Gastroesophageal sphincter (tissue), 4 donors: Measurements from ENCODE around the gene APOA4. TPM values are rescaled to one million over a fixed set of nuclear protein-coding genes. Genes with fewer than 3 reads are reported as not detected.

ENCODE experiments used
- ATAC-seq: fragments of 150-250 bp; one replicate; pipeline ENCODE4 v1.9.1; 2016; ENCODE audit warnings: mild to moderate bottlenecking, moderate library complexity
- H3K27ac ChIP-seq, 4 donors: fragments of 200-600 bp; sonication (generic) in 3 of 4; 1 replicate in 3 of 4; 2 replicates in 1 of 4; pipeline ENCODE4 v1.5.1; 2016 to 2019
- H3K27me3 ChIP-seq: fragments of 200-600 bp; sonication (generic); one replicate; pipeline ENCODE4 v1.5.1; 2019
- H3K36me3 ChIP-seq, 2 donors: fragments of 200-600 bp; sonication (generic); one replicate each; pipeline ENCODE4 v1.5.1; 2019; ENCODE audit warnings: control low read depth in 1 of 2
- H3K4me1 ChIP-seq, 3 donors: fragments of 200-600 bp; sonication (generic); 1 replicate in 2 of 3; 2 replicates in 1 of 3; pipeline ENCODE4 v1.5.1; 2016 to 2019; ENCODE audit warnings: control low read depth in 2 of 3
- H3K4me3 ChIP-seq, 2 donors: fragments of 200-600 bp; sonication (generic); one replicate each; pipeline ENCODE4 v1.5.1; 2019; ENCODE audit warnings: mild to moderate bottlenecking in 1 of 2, moderate library complexity in 1 of 2
- H3K9me3 ChIP-seq, 3 donors: fragments of 200-600 bp; sonication (generic); one replicate each; pipeline ENCODE4 v1.5.1; 2017 to 2019; ENCODE audit warnings: control low read depth in 2 of 3
- EP300 ChIP-seq: sonication (generic); formaldehyde crosslinking; IDR thresholded peaks from one replicate; pipeline ENCODE4 v1.6.1; 2017; ENCODE audit warnings: antibody characterized with exemption, mild to moderate bottlenecking
- POLR2A ChIP-seq, 2 donors: fragments of 450-650 bp; IDR thresholded peaks; one replicate each; pipeline ENCODE4 v1.6.1; 2017; ENCODE audit warnings: antibody characterized with exemption in 2 of 2, mild to moderate bottlenecking in 2 of 2, moderate library complexity in 1 of 2
- POLR2AphosphoS5 ChIP-seq: sonication (generic); formaldehyde crosslinking; IDR thresholded peaks from one replicate; pipeline ENCODE4 v1.6.1; 2017; ENCODE audit warnings: antibody characterized with exemption
- WGBS, 2 donors: methylation state at CpG; one replicate each; pipeline ENCODE4 v1.1.5; 2018; ENCODE audit warnings: low coverage in 1 of 2; 5-methylcytosine and 5-hydroxymethylcytosine counted together
- total RNA-seq, 4 donors: library from RNA; depleted of rRNA; stranded (reverse); fragments of >200 nt; gene quantifications; one replicate each; pipeline ENCODE4 v1.1.0, GENCODE V29; 2016
- TF ChIP-seq, protein P1 (sequence below), 4 experiments: fragments of 200-600 bp in 2 of 4; fragments of 450-650 bp in 2 of 4; sonication (generic) in 1 of 4; IDR thresholded peaks; one replicate each; pipeline ENCODE4 v1.5.1; 2017 to 2019; ENCODE audit warnings: antibody characterized with exemption in 4 of 4, mild to moderate bottlenecking in 2 of 4, moderate library complexity in 2 of 4

Gene APOA4
- total RNA-seq, 4 donors from 2014 or later, result 0.19 TPM; not detected in 3

DNA sequence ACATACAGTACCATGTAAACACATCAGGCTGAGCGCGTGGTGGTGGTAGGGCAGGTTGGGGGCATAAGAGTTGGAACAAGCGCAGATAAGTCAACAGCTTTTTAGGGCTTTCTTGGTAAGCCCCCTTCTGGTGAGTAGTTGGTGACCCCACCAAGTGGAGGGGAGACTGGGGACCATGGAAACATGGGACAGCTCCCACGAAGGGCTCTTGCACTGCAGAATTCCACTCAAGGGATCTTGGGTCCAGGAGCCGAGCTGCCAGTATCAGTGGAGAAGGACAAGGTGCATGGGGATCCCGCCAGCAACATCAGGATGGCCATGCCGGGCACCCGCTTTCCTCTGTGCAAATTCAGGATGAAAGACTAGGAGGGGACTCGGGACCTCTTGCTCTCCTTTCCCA lies 20.6 kb upstream of the APOA4 start:
- Histone ChIP-seq H3K27ac (no peak overlapping the region), H3K9me3 (no peaks in the 10 kb centered on the region), H3K36me3 (peaks cover 0 to 57% of the 10 kb centered on the region in 2 donors), H3K27me3 (no peaks in the 10 kb centered on the region), H3K4me1 (peaks cover 0 to 5% (median 0%) of the 10 kb centered on the region in 3 donors), H3K4me3 (no peak overlapping the region)
- TF ChIP-seq, protein P1, sequence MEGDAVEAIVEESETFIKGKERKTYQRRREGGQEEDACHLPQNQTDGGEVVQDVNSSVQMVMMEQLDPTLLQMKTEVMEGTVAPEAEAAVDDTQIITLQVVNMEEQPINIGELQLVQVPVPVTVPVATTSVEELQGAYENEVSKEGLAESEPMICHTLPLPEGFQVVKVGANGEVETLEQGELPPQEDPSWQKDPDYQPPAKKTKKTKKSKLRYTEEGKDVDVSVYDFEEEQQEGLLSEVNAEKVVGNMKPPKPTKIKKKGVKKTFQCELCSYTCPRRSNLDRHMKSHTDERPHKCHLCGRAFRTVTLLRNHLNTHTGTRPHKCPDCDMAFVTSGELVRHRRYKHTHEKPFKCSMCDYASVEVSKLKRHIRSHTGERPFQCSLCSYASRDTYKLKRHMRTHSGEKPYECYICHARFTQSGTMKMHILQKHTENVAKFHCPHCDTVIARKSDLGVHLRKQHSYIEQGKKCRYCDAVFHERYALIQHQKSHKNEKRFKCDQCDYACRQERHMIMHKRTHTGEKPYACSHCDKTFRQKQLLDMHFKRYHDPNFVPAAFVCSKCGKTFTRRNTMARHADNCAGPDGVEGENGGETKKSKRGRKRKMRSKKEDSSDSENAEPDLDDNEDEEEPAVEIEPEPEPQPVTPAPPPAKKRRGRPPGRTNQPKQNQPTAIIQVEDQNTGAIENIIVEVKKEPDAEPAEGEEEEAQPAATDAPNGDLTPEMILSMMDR (IDR thresholded peaks at IDR 0.05), result no peak
- TF ChIP-seq EP300 (no peak), POLR2A (IDR thresholded peaks at IDR 0.05) (no peak), POLR2AphosphoS5 (no peak)
- 80 to 96% methylated on average over 1 to 4 of the region's 9 CpGs for WGBS, 2 donors
- ATAC-seq, result no peak

DNA sequence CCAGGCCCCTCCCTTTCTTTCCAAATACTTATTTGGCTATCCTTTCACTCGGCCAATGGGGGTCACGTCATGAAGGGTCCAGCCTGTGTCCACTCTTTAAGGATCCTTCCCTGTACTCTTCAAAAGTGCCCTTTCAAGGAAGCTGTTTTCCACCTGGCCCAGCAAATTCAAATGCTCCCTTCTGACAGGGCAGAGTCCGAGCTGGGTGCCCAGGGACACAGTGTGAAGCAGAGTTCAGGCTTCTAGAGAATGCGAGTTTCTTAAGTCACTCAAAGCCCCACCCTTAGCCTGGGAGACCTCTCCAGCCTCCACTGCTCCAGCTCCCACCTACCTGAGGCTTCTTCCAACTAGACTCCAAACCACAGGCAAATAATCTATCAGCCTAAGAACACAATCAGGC lies 19.8 kb upstream of the APOA4 start:
- Histone ChIP-seq H3K4me3 (no peak overlapping the region), H3K27me3 (no peaks in the 10 kb centered on the region), H3K4me1 (peaks cover 0 to 5% (median 0%) of the 10 kb centered on the region in 3 donors), H3K36me3 (peaks cover 0 to 50% of the 10 kb centered on the region in 2 donors), H3K9me3 (no peaks in the 10 kb centered on the region), H3K27ac (no peak overlapping the region)
- no peak for ATAC-seq
- TF ChIP-seq, protein P1 (IDR thresholded peaks at IDR 0.05), result no peak
- no peak for TF ChIP-seq EP300
- 40 to 82% methylated on average over 1 to 3 of the region's 4 CpGs for WGBS, 2 donors

DNA sequence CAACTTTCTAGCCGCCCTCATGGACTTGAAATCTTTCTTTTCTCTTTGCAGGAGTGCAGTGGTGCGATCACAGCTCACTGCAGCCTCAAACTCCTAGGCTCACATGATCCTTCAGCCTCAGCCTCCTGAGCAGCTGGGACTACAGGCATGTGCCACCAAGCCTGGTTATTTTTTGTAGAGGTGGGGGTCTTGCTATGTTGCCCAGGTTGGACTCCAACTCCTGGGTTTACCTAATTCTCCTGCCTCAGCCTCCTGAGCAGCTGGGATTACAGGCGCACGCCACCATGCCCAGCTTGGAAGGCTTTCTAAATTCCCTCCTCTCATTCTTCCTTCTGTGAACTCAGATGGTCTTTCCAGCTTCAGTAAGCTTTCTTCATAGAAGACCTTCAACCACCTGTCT lies 19.0 kb upstream of the APOA4 start:
- Histone ChIP-seq H3K9me3 (no peaks in the 10 kb centered on the region), H3K27me3 (no peaks in the 10 kb centered on the region), H3K36me3 (peaks cover 0 to 42% of the 10 kb centered on the region in 2 donors), H3K27ac (no peak overlapping the region), H3K4me3 (no peak overlapping the region), H3K4me1 (peaks cover 0 to 13% (median 0%) of the 10 kb centered on the region in 3 donors)
- 100% methylated on average over 2 of the region's 4 CpGs for WGBS, 2 donors
- TF ChIP-seq POLR2AphosphoS5 (no peak), EP300 (no peak)
- ATAC-seq, result no peak

DNA sequence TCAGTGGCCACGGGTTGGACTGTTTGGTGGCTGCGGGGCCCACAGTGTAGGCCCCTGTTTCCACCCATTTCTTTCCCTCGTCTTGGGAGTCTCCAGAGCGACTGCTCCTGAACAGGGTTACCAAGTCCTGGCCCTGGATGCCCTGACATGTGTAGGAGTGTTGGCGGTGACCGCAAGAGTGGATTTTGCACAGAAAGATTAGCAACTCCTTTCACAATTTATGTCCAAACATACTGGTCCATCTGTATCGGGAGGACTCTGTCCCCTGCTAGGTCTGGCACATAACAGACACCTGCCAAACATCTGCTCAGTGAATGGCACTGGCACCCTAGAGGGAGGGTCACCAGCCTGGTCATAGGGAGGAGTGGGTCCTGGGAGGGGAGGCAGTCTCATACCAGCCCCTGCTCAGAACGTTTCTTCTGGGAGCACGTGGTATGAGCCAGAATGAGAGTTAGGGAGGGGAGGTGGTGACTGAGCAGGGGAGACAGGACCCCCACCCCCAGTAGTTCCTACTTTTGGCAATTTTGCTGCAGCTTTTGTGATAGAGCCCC lies 17.7 kb upstream of the APOA4 start:
- peaks cover 0 to 29% of the 10 kb centered on the region in 2 donors for H3K36me3 ChIP-seq
- no peak overlapping the region for H3K4me3 ChIP-seq
- 60 to 100% methylated on average over 1 to 5 of the region's 9 CpGs for WGBS, 2 donors
- peaks cover 0 to 26% (median 0%) of the 10 kb centered on the region in 3 donors for H3K4me1 ChIP-seq
- H3K9me3 ChIP-seq, result no peaks in the 10 kb centered on the region
- no peak for ATAC-seq
- no peak overlapping the region for H3K27ac ChIP-seq
- H3K27me3 ChIP-seq, result no peaks in the 10 kb centered on the region
- TF ChIP-seq EP300 (no peak), POLR2A (IDR thresholded peaks at IDR 0.05) (no peak), POLR2AphosphoS5 (no peak)
- TF ChIP-seq, protein P1 (IDR thresholded peaks at IDR 0.05), result no peak

DNA sequence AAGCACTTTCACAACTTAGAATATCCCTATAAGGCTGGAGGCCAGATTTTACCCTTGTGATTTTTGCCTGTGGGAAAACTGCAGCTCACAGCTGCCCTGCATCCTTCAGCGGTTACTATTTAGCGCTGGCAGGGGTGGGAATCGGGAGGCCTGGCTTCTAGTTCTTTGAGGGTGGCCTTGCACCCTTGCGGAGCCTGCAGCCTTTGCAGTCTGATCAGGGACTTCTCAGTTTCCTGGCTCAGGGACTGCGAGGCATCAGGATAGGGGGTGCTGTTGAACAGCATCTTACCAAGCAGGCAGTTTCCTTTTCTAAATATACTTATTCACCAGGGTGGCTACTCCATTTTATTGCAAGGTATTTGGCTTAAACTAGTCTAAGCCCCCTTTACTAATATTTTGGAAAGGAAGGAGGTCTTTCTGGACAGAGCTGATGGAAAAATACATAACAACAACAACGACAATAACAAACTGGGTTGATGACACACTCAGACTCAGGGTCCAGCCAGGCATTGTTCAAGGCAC lies 17.2 kb upstream of the APOA4 start:
- H3K36me3 ChIP-seq, result peaks cover 0 to 24% of the 10 kb centered on the region in 2 donors
- TF ChIP-seq EP300 (no peak), POLR2AphosphoS5 (no peak), POLR2A (IDR thresholded peaks at IDR 0.05) (no peak)
- TF ChIP-seq, protein P1 (IDR thresholded peaks at IDR 0.05), result no peak
- H3K4me3 ChIP-seq, result no peak overlapping the region
- H3K4me1 ChIP-seq, result peaks cover 0 to 32% (median 3%) of the 10 kb centered on the region in 3 donors
- H3K27ac ChIP-seq, result no peak overlapping the region
- ATAC-seq, result no peak
- 46 to 100% methylated on average over 1 of the region's 6 CpGs for WGBS, 2 donors
- H3K9me3 ChIP-seq, result no peaks in the 10 kb centered on the region
- no peaks in the 10 kb centered on the region for H3K27me3 ChIP-seq
